ENCODE results near the gene CCNI2.

Gene CCNI2

GRCh38 chr5:132776131-132776937, 29.1 kb downstream of the CCNI2 start:
- TF ChIP-seq GATA3 (IDR thresholded peaks at IDR 0.05; ENCODE audit: low read depth, low read length) (no peak), GATA2 (IDR thresholded peaks at IDR 0.05; ENCODE audit: low read depth, low read length) (no peak)

DNA sequence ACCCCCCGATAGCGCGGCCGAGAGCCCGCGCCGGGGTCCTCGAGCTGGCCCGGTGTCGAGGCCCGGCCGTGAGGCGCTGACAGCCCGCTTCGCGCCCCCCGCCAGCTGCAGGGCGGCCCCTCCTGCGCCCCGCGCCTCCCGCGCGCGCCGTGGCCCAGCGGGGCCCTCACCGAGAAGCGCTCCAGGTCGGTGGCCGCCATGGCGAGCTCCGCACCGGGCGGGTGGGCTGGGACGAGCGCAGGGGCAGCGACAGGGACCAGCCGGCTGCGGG, 29.6 kb downstream of the CCNI2 start:
- TF ChIP-seq GATA2 (IDR thresholded peaks at IDR 0.05; ENCODE audit: low read depth, low read length) (no peak), GATA3 (IDR thresholded peaks at IDR 0.05; ENCODE audit: low read depth, low read length) (no peak)

- TF ChIP-seq GATA3 (IDR thresholded peaks at IDR 0.05; ENCODE audit: low read depth, low read length), result no peak
- no peak for TF ChIP-seq GATA2 (IDR thresholded peaks at IDR 0.05; ENCODE audit: low read depth, low read length)
Observed at GRCh38 chr5:132777209-132778069, 30.2 kb downstream of the CCNI2 start, which contains the start of gene SEPTIN8. SEPTIN8 (minus strand) TSS chr5:132777239; CDS start chr5:132777137, 102 bp downstream.

DNA sequence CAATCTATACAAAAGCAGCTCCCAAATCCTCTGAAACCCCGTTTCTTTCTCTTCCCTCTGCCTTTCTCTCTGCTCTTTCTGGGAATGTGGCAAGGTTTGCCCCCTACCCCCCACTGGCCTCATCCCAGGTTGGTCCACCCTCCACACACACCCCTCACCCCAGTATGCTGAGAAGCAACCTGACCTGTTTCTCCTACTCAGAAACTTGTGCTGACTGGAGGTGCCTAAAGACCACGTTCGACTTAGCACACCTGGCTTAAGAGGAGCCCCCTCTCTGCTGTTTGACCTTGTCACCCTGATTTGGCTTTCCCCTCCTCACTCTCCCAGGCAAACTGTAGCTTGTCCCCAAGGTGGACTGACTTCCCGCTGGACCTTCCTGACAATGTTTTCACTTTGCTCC, 30.9 kb downstream of the CCNI2 start:
- TF ChIP-seq GATA2 (IDR thresholded peaks at IDR 0.05; ENCODE audit: low read depth, low read length), result no peak
- no peak for TF ChIP-seq GATA3 (IDR thresholded peaks at IDR 0.05; ENCODE audit: low read depth, low read length)

- TF ChIP-seq GATA3 (IDR thresholded peaks at IDR 0.05; ENCODE audit: low read depth, low read length) (no peak), GATA2 (IDR thresholded peaks at IDR 0.05; ENCODE audit: low read depth, low read length) (no peak)
Observed at GRCh38 chr5:132778856-132779255, 31.6 kb downstream of the CCNI2 start.

DNA sequence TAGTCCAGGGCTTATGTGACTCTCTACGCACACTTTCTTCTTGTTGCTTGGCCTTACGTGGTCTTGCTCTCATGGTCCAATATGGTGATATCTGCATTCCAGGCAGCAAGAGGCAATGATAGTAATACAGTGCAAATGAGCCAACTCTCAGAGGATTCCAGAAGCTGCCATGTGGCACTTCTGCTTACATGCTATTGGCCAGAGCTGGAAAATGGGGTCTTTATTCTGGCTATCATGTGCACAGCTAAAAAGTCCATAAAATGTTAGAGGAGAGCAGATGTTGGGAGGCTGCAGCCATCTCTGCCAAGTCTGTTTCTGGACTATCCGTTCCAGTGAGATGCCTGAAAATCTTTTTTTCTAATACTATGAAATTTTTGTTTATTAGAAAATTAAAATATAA, 32.7 kb downstream of the CCNI2 start:
- no peak for TF ChIP-seq GATA2 (IDR thresholded peaks at IDR 0.05; ENCODE audit: low read depth, low read length)
- no peak for TF ChIP-seq GATA3 (IDR thresholded peaks at IDR 0.05; ENCODE audit: low read depth, low read length)

DNA sequence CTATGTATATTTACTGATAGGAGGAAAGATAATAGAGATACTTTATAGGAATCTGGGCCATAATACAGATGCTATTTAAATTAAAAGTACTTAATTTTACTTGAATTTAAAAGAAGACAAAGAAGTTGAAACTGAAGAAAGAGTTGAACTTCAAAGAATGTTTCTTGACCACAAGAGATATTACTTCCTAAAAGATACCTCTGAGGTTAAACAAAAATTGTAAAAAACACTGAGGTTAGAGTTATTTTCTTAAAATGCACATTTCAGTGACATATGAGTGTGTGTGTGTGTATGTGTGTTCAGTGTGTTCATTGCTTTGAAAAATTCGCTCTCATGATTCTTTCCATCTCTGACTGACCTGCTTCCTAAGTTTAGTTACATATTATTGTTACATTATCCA, 33.4 kb downstream of the CCNI2 start:
- no peak for TF ChIP-seq GATA2 (IDR thresholded peaks at IDR 0.05; ENCODE audit: low read depth, low read length)

- TF ChIP-seq GATA3 (IDR thresholded peaks at IDR 0.05; ENCODE audit: low read depth, low read length), result no peak
- no peak for TF ChIP-seq GATA2 (IDR thresholded peaks at IDR 0.05; ENCODE audit: low read depth, low read length)
Observed at GRCh38 chr5:132781029-132781428, 33.8 kb downstream of the CCNI2 start.

DNA sequence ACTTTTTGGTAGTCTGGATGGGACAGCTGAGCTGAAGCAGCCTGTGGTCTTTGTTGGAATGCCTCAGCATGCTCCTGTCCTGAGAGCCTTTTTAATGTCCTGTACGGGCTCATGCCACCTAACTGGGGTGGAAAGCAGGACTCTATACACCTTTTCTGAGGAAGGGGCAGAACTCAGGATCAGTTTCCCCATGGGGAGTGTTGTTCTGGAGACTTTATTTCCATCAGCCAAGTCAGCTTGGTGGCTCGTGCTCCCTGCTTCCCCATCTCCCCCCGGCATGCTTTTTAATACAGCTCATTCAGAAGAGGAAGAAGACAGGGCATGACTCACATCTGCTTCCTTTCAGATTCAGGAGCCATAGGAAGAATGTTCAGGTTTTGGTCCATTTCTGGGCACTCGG, 34.9 kb downstream of the CCNI2 start:
- no peak for TF ChIP-seq GATA2 (IDR thresholded peaks at IDR 0.05; ENCODE audit: low read depth, low read length)
- TF ChIP-seq GATA3 (IDR thresholded peaks at IDR 0.05; ENCODE audit: low read depth, low read length), result no peak

- TF ChIP-seq GATA3 (IDR thresholded peaks at IDR 0.05; ENCODE audit: low read depth, low read length) (no peak), GATA2 (IDR thresholded peaks at IDR 0.05; ENCODE audit: low read depth, low read length) (no peak)
Observed at GRCh38 chr5:132785365-132785764, 38.1 kb downstream of the CCNI2 start.

DNA sequence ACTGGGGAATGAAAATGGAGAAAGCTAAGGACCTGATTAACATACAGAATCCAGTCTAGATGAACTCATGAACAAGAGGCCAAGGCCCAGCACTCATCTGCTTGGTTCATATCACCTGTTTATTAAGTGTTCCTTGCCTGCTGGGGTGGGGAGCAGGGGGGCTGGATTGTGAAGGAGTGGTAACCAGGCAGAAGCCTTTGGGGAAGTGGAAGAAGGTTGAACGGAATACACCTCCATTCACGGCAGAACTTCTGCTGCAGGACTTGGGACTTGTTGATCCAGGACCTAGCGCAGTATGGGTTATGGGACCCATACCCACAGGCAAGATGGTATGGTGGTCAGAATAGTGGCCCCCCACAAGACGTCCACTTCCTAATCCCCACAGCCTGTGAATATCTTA, 38.6 kb downstream of the CCNI2 start:
- no peak for TF ChIP-seq GATA2 (IDR thresholded peaks at IDR 0.05; ENCODE audit: low read depth, low read length)
- no peak for TF ChIP-seq GATA3 (IDR thresholded peaks at IDR 0.05; ENCODE audit: low read depth, low read length)

GRCh38 chr5:132787076-132787475, 39.9 kb downstream of the CCNI2 start:
- TF ChIP-seq GATA2 (IDR thresholded peaks at IDR 0.05; ENCODE audit: low read depth, low read length) (no peak), GATA3 (IDR thresholded peaks at IDR 0.05; ENCODE audit: low read depth, low read length) (no peak)

GRCh38 chr5:132788508-132788907, 41.3 kb downstream of the CCNI2 start:
- TF ChIP-seq GATA2 (IDR thresholded peaks at IDR 0.05; ENCODE audit: low read depth, low read length) (no peak), GATA3 (IDR thresholded peaks at IDR 0.05; ENCODE audit: low read depth, low read length) (no peak)

DNA sequence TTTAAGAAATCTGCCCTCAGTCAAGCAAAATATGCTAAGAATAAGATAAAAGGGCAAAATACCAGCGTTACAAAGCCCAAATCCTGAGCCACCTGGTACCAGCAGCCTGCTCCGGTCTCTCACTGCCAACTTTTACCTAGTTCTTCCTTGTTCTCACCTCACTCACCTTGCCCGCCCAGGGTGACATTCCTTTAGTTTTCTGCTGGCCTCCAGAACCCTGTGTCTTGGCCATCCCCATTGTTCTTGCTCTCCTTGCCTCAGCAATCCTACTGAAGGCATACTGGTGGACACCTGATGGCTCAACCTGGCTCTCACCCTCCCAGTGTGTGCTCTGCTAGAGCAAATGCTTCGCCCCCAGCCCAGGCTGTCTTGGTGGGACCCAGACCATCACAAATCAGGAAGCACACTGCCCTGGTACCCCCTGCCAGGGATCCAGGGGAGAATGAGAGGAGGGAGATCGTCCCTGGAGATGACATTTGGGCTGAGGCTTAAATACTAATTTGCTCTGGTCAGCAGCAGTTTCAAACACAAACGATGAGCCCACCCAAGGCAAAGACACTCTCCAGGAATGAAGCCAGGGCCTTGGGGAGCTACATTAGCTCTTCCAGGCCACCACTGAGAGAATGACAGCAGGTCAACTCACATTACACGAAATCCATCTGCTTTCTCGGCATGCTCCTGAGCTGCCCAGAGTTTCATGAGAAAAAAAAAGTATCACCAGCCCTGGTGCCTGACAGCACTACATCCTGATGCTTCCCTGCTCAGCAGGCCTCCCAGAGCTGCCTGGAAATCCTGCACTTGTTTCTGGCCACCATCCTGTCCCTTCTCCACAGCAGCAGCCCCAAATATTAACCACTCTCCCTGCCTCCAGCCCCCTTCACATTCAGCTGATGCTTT, 42.0 kb downstream of the CCNI2 start:
- no peak for TF ChIP-seq GATA2 (IDR thresholded peaks at IDR 0.05; ENCODE audit: low read depth, low read length)
- TF ChIP-seq GATA3 (IDR thresholded peaks at IDR 0.05; ENCODE audit: low read depth, low read length), result no peak

Data from SH-SY5Y (cell line).